ENCODE measurements around the gene ART5. TPM values are rescaled to one million over a fixed set of nuclear protein-coding genes. Genes with fewer than 3 reads are reported as not detected.

Gene ART5, protein sequence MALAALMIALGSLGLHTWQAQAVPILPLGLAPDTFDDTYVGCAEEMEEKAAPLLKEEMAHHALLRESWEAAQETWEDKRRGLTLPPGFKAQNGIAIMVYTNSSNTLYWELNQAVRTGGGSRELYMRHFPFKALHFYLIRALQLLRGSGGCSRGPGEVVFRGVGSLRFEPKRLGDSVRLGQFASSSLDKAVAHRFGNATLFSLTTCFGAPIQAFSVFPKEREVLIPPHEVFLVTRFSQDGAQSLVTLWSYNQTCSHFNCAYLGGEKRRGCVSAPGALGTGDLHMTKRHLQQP
- not detected in 2 replicates for total RNA-seq (2014; rRNA removed; shearing (Covaris generic))
- not detected in 2 replicates for polyA plus RNA-seq (2014; cell fraction: nucleus; rRNA removed)

DNA sequence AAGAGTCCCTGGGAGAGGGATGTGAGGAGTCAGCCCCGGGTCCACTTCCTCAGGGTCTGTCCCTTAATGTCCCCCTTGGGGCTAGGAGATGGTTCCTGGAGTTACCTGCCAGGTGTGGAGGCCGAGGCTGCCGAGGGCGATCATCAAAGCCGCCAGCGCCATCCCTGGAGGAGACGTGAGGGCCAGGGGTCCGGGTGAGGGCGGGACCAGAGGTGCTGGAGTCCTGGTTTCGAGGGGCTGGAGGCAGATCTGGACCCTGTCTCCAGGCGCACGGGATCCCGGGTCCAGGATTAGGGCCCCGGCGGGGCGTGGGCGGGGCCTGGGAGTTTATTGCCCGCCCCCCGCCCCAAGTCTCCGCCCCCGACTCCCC lies at the start of gene ART5:
TSS of gene ART5 (minus strand) at position 292 of the 370 bp plus-strand sequence. CDS start at position 162, 130 bp downstream.
- DNase-seq (ENCODE audit: extremely low read depth, low read depth) = no peak

- no peak for DNase-seq (ENCODE audit: extremely low read depth, low read depth)
These were observed 45.0 kb upstream of the ART5 start for GRCh38 chr11:3686751-3687150.

GRCh38 chr11:3685923-3686322 lies 44.1 kb upstream of the ART5 start:
- no peak for DNase-seq (ENCODE audit: extremely low read depth, low read depth)

GRCh38 chr11:3684819-3685172 lies 43.0 kb upstream of the ART5 start:
- no peak for DNase-seq (ENCODE audit: extremely low read depth, low read depth)

- DNase-seq (ENCODE audit: extremely low read depth, low read depth) = no peak
These were observed 42.5 kb upstream of the ART5 start for GRCh38 chr11:3684129-3684818.

GRCh38 chr11:3683039-3683438 lies 41.2 kb upstream of the ART5 start:
- no peak for DNase-seq (ENCODE audit: extremely low read depth, low read depth)

- DNase-seq (ENCODE audit: extremely low read depth, low read depth) = no peak
These were observed 37.3 kb upstream of the ART5 start for GRCh38 chr11:3679077-3679476.

- DNase-seq (ENCODE audit: extremely low read depth, low read depth) = no peak
These were observed 34.2 kb upstream of the ART5 start for GRCh38 chr11:3675971-3676370.

DNA sequence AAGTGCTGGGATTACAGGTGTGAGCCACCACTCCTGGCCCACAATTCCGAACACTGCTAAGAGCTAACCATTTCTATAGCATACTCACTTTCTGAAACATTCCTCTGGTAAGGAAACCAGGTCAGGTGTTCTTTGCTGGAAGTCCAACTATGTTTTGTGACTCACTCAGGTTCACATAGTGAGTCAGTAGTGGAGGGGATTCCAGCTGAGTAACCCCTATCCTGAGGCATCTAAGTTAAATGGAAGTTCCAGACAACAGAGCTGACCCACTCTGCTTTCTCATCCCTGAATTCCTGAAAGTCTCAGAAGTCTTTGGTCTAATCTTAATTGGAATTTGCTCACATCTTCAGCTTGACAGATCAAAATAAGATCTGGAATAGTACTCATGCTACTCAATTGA lies 32.4 kb upstream of the ART5 start:
- DNase-seq (ENCODE audit: extremely low read depth, low read depth) = no peak

- no peak for DNase-seq (ENCODE audit: extremely low read depth, low read depth)
These were observed 29.8 kb upstream of the ART5 start, which contains the start of gene CHRNA10 for GRCh38 chr11:3671334-3672254. CHRNA10 (minus strand) TSS chr11:3671384; CDS start chr11:3671312, 72 bp downstream.

DNA sequence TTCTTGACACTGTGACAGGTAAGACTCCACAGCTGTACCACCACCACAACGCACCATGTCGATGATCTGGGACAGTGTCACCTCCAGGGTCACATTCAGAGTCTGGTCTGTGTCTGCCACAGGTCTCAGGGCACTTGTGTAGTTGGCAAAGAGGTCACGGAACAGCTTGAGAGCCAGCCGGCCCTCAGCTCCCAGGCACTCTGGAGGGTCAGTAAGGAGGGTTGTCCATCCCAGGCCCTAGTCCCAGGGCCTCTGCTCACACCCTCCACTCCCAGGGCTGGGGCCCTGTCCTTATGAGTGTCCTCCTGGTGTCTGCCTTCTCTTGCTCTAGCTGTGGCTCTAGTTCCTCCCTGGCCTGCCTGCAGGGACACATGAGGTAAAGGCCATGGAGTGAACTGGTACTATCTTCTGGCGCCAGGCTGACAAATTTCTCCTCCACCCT lies 28.0 kb upstream of the ART5 start:
- DNase-seq (ENCODE audit: extremely low read depth, low read depth) = no peak

DNA sequence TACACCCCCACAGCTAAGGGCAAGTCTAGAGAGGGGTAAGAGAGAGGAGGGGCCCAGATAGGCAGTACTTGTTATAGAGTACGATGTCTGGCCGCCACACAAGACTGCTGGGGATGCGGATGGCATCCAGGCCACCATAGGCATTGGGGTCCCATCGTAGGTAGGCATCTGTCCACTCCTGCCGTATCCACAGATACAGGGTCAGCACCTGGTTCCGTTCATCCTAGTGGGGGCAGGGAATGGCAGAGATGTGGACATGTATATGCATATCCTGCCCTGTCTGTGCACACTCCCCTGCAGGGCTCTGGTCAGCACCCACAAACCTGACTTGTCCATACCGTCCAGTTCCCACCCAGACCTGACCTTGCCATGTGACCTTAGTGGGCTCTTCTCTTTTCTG lies 27.3 kb upstream of the ART5 start:
- DNase-seq (ENCODE audit: extremely low read depth, low read depth) = no peak

GRCh38 chr11:3667149-3668035 lies 25.6 kb upstream of the ART5 start:
- DNase-seq (ENCODE audit: extremely low read depth, low read depth) = no peak

DNA sequence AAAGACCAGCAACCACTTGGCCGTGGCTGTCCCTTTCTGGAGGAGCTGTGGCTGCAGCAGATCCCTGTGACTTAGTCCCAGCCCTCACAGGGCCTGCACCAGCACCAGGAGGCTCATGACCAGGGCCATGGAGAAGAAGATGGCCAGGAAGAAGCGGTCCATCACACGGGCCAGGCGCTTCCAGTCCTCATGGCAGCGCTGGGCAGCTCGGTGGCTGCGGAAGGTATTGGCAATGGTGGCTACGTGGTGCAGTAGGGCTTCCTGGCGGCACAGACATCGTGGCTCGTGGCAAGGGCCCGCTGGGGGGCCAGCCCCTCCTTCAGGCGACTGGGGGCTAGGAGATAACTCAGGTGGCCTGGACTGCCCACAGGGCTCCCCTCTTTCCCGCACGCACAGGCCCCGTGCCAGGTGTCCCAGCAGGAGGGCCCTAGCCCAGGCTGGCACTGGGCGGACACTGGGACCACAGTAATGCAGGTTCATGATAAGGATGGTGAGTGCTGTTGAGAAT lies 24.3 kb upstream of the ART5 start:
- DNase-seq (ENCODE audit: extremely low read depth, low read depth) = no peak

- DNase-seq (ENCODE audit: extremely low read depth, low read depth) = no peak
These were observed 23.7 kb upstream of the ART5 start for GRCh38 chr11:3665336-3666022.

GRCh38 chr11:3664032-3664630 lies 22.3 kb upstream of the ART5 start:
- DNase-seq (ENCODE audit: extremely low read depth, low read depth) = no peak

DNA sequence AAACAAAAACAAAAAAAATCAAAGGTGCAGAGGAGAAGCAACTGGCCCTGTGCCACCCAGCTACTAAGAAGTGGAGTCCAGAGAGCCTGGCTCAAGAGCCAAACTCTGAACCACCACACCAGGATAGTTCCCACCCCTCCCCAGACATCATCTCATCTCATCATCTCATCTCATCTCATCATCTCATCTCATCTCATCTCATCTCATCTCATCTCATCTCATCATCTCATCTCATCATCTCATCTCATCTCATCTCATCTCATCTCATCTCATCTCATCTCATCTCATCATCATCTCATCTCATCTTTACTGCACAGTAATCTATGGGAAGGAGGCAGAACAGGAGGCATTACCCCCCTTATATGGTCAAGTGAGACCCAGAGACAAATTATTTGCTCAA lies 21.1 kb upstream of the ART5 start:
- DNase-seq (ENCODE audit: extremely low read depth, low read depth) = no peak

GRCh38 chr11:3660960-3661359 lies 19.2 kb upstream of the ART5 start:
- no peak for DNase-seq (ENCODE audit: extremely low read depth, low read depth)

Data from NCI-H460 (cell line).